Stomach (tissue), 4 donors: ENCODE data around the gene TTLL1.

Experiments
- CTCF ChIP-seq, 7 experiments: fragments of 450-650 bp in 4 of 7; fragments of 200-600 bp in 3 of 7; sonication (generic) in 3 of 7; IDR thresholded peaks; one replicate each; pipeline ENCODE4 v1.5.1; 2016 to 2019; ENCODE audit warnings: antibody characterized with exemption in 7 of 7, control low read depth in 2 of 7, mild to moderate bottlenecking in 1 of 7
- EP300 ChIP-seq: sonication (generic); formaldehyde crosslinking; IDR thresholded peaks from one replicate; pipeline ENCODE4 v1.6.1; 2017; ENCODE audit warnings: antibody characterized with exemption
- POLR2A ChIP-seq, 4 donors: fragments of 450-650 bp; IDR thresholded peaks; one replicate each; pipeline ENCODE4 v1.6.1; 2016; ENCODE audit warnings: antibody characterized with exemption in 4 of 4, control low read depth in 2 of 4, mild to moderate bottlenecking in 1 of 4, moderate library complexity in 1 of 4

- TF ChIP-seq EP300 = no peak
- TF ChIP-seq CTCF (IDR thresholded peaks at IDR 0.05) = no peak
- no peak for TF ChIP-seq POLR2A (IDR thresholded peaks at IDR 0.05)
Measured at GRCh38 chr22:43008921-43009320, 80.3 kb downstream of the TTLL1 start.
